OCI-LY7 (cell line): ENCODE data around the gene OR10Z1.

Source experiments
- EZH2phosphoT487 ChIP-seq: fragments of 200-600 bp; sonication (generic); IDR thresholded peaks from 2 replicates; pipeline ENCODE4 v1.6.1; 2018; ENCODE audit warnings: low read depth, borderline replicate concordance, mild to moderate bottlenecking, mixed run types, antibody characterized with exemption, low read length, moderate library complexity, mixed read lengths
- TF ChIP-seq, protein P1 (sequence below): fragments of 200-600 bp; sonication (generic); conservative IDR thresholded peaks from 2 replicates; pipeline ENCODE4 v1.5.1; 2014; ENCODE audit warnings: mild to moderate bottlenecking, antibody characterized with exemption, low read length, moderate library complexity, mixed read lengths

DNA sequence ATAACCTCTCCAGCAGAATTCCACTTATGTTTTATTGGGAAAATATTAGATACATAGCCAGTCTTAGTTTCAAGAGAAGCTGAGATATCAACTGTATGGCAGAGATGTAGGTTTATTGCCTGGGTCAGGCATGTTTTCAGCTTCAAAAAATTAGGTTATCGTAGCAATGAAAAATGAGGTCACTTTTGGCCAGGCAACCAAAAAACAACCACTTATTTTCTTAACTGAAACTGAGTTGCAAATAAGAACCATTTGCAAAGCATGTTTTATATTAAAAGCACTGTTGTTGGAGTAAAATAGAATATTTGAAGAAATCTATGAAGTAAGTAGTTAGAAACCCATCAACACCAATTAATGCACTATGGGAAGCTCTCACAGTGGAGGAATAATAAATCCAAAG lies 45.4 kb upstream of the OR10Z1 start:
- TF ChIP-seq, protein P1, sequence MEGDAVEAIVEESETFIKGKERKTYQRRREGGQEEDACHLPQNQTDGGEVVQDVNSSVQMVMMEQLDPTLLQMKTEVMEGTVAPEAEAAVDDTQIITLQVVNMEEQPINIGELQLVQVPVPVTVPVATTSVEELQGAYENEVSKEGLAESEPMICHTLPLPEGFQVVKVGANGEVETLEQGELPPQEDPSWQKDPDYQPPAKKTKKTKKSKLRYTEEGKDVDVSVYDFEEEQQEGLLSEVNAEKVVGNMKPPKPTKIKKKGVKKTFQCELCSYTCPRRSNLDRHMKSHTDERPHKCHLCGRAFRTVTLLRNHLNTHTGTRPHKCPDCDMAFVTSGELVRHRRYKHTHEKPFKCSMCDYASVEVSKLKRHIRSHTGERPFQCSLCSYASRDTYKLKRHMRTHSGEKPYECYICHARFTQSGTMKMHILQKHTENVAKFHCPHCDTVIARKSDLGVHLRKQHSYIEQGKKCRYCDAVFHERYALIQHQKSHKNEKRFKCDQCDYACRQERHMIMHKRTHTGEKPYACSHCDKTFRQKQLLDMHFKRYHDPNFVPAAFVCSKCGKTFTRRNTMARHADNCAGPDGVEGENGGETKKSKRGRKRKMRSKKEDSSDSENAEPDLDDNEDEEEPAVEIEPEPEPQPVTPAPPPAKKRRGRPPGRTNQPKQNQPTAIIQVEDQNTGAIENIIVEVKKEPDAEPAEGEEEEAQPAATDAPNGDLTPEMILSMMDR, result no peak
- no peak for TF ChIP-seq EZH2phosphoT487
